Ovary (tissue), 9 donors: ENCODE data around the gene KAT8. TPM values are rescaled to one million over a fixed set of nuclear protein-coding genes. Genes with fewer than 3 reads are reported as not detected.

ENCODE experiments used
- DNase-seq, 5 donors: peaks; one replicate each; pipeline ENCODE4 v3.0.0-alpha.2; 2019 to 2020
- H3K27ac ChIP-seq, 2 donors: fragments of 200-600 bp; one replicate each; pipeline versions ENCODE4 v1.5.1 to v1.8.0; 2019 to 2022
- H3K27me3 ChIP-seq: fragments of 200-600 bp; one replicate; pipeline ENCODE4 v1.8.0; 2022
- H3K36me3 ChIP-seq: fragments of 200-600 bp; sonication (generic); one replicate; pipeline ENCODE4 v1.5.1; 2019
- H3K4me1 ChIP-seq: one replicate; pipeline ENCODE4 v1.8.1; 2013; ENCODE audit warnings: mild to moderate bottlenecking, moderate library complexity; ENCODE audit not compliant: insufficient read depth
- H3K4me3 ChIP-seq: fragments of 200-600 bp; sonication (generic); one replicate; pipeline ENCODE4 v1.5.1; 2017
- H3K9me3 ChIP-seq, 2 donors: fragments of 200-600 bp in 1 of 2; sonication (generic) in 1 of 2; one replicate each; pipeline versions ENCODE4 v1.5.1 to v1.8.1; 2013 to 2019; ENCODE audit warnings: mild to moderate bottlenecking in 1 of 2, moderate library complexity in 1 of 2
- CTCF ChIP-seq, 3 donors: fragments of 450-650 bp in 2 of 3; fragments of 200-600 bp in 1 of 3; IDR thresholded peaks; one replicate each; pipeline versions ENCODE4 v1.5.1 to v1.8.0; 2016 to 2022; ENCODE audit warnings: antibody characterized with exemption in 3 of 3, mild to moderate bottlenecking in 1 of 3
- EP300 ChIP-seq: sonication (generic); formaldehyde crosslinking; IDR thresholded peaks from one replicate; pipeline ENCODE4 v1.6.1; 2017; ENCODE audit warnings: antibody characterized with exemption
- POLR2A ChIP-seq: fragments of 450-650 bp; IDR thresholded peaks from one replicate; pipeline ENCODE4 v1.6.1; 2017; ENCODE audit warnings: antibody characterized with exemption, mild to moderate bottlenecking, moderate library complexity
- WGBS, 3 donors: extraction: QIAGEN DNeasy Blood & Tissue Kit in 1 of 3; methylation state at CpG; one replicate each; pipeline versions ENCODE4 v1.1.5 to v1.1.7; 2013 to 2017; 5-methylcytosine and 5-hydroxymethylcytosine counted together
- intact Hi-C, 4 donors: fragments of 100-400 bp; cut with DNase I; formaldehyde crosslinking; loops; one replicate each; pipeline versions ENCODE4 v1.11.0 to v1.15.1; 2022 to 2023
- polyA plus RNA-seq, 2 donors: library from polyadenylated mRNA; stranded (reverse); fragments of 200-250 nt in 1 of 2; fragments of 350-450 nt in 1 of 2; fragmentation: Illumina TruSeq in 1 of 2; extraction: RNeasy Lipid Tissue Mini Kit (QIAGEN cat#74804) in 1 of 2; gene quantifications; one replicate each; pipeline ENCODE4 v1.2.3, GENCODE V29; 2013 to 2014
- total RNA-seq, 7 donors: library from RNA; depleted of rRNA in 2 of 7; stranded (reverse); fragments of >200 nt in 2 of 7; fragmentation: NEBNext Ultra II Directional in 3 of 7; extraction: Animal tissue kit (Norgen Biotek cat#: 25700) in 3 of 7; gene quantifications; one replicate each; pipeline versions ENCODE4 v1.1.0 to v1.2.4, GENCODE V29; 2016 to 2023
- donor health status: DM: no; HTN: no; CAD: no; lungs with moderate emphysema.
- donor health status: DM: no; HTN: no; CAD: no.
- donor health status: Bipolar disorder and iron deficiency.
- donor health status: DM: yes; HTN: yes; CAD: no.
- donor health status: DM: no; HTN: no; CAD: no.
- donor health status: DM: yes; HTN: yes; CAD: no.

Gene KAT8
- total and polyA plus RNA-seq, 9 donors = 66.4 to 129 (median 88.7) TPM

DNA sequence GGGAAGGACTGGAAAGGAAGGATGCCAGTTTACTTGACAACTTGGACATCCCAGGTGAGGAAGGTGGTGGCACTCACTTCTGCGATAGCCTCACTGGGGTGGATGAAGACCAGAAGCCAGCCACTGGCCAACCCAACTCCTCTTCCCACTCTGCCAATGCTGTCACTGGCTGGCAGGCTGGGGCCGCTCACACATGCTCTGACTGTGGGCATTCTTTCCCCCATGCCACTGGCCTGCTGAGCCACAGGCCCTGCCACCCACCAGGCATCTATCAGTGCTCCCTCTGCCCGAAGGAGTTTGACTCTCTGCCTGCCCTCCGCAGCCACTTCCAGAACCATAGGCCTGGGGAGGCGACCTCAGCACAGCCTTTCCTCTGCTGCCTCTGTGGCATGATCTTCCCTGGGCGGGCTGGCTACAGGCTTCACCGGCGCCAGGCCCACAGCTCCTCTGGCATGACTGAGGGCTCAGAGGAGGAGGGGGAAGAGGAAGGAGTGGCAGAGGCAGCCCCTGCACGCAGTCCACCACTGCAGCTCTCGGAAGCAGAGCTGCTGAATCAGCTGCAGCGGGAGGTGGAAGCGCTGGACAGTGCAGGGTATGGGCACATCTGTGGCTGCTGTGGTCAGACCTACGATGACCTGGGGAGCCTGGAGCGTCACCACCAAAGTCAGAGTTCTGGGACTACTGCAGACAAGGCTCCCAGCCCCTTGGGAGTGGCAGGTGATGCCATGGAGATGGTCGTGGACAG lies 38.7 kb upstream of the KAT8 start:
- no peaks in the 10 kb centered on the region for H3K36me3 ChIP-seq

GRCh38 chr16:31079342-31079944 lies 38.0 kb upstream of the KAT8 start:
- Histone ChIP-seq H3K9me3 (no peaks in the 10 kb centered on the region), H3K27ac (no peak overlapping the region), H3K4me3 (no peak overlapping the region), H3K4me1 (peaks cover 2% of the 10 kb centered on the region), H3K36me3 (no peaks in the 10 kb centered on the region), H3K27me3 (no peaks in the 10 kb centered on the region)
- TF ChIP-seq CTCF (IDR thresholded peaks at IDR 0.05) (no peak), EP300 (no peak), POLR2A (no peak)
- DNase-seq = no peak
- WGBS, 3 donors = 78 to 83% (median 80%) methylated on average over 13 of the region's 13 CpGs
- intact Hi-C loops = no loop called here

More for the DNA sequence above, 38.7 kb upstream of the KAT8 start:
- H3K27me3 ChIP-seq = no peaks in the 10 kb centered on the region
- H3K4me1 ChIP-seq = peaks cover 2% of the 10 kb centered on the region
- H3K27ac ChIP-seq = no peak overlapping the region
- TF ChIP-seq EP300 (no peak), CTCF (IDR thresholded peaks at IDR 0.05) (no peak), POLR2A (no peak)
- WGBS, 3 donors = 88 to 93% (median 92%) methylated on average over 15 of the region's 15 CpGs
- no peaks in the 10 kb centered on the region for H3K9me3 ChIP-seq
- H3K4me3 ChIP-seq = no peak overlapping the region
- no peak for DNase-seq
- intact Hi-C loops = no loop called here

- no peaks in the 10 kb centered on the region for H3K36me3 ChIP-seq
- no peak overlapping the region for H3K4me3 ChIP-seq
- peaks cover 2% of the 10 kb centered on the region for H3K4me1 ChIP-seq
- no peak for DNase-seq
- H3K9me3 ChIP-seq = no peaks in the 10 kb centered on the region
- intact Hi-C loops = loop anchor here in 1 of 4 donors (10.0 kb wide), 1 partner anchor 105 kb away; the partner anchor contains the start of gene FUS
- no peak for TF ChIP-seq POLR2A
- no peak for TF ChIP-seq CTCF (IDR thresholded peaks at IDR 0.05)
- TF ChIP-seq EP300 = no peak
- H3K27me3 ChIP-seq = no peaks in the 10 kb centered on the region
- no peak overlapping the region for H3K27ac ChIP-seq
- 91 to 95% (median 94%) methylated on average over 39 to 40 of the region's 40 CpGs for WGBS, 3 donors
These were observed 37.3 kb upstream of the KAT8 start for GRCh38 chr16:31080035-31080629.

DNA sequence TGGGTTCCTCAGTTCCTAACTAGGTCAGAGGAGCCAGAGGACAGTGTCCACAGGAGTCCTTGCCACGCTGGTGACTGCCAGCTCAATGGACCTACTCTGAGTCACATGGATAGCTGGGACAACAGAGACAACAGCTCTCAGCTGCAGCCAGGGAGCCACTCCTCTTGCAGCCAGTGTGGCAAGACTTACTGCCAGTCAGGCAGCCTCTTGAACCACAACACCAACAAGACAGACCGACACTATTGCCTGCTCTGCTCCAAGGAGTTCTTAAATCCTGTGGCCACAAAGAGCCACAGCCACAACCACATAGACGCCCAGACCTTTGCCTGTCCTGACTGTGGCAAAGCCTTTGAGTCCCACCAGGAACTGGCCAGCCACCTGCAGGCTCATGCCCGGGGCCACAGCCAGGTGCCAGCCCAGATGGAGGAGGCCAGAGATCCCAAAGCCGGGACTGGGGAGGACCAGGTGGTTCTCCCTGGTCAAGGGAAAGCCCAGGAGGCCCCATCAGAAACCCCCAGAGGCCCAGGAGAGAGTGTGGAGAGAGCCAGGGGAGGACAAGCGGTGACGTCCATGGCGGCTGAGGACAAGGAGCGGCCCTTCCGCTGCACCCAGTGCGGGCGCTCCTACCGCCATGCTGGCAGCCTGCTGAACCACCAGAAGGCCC lies 36.6 kb upstream of the KAT8 start:
- no peak for DNase-seq
- 91 to 94% (median 93%) methylated on average over 13 of the region's 13 CpGs for WGBS, 3 donors

More for the DNA sequence above, 36.6 kb upstream of the KAT8 start:
- no peaks in the 10 kb centered on the region for H3K9me3 ChIP-seq
- no peak overlapping the region for H3K27ac ChIP-seq
- no peak for TF ChIP-seq EP300
- TF ChIP-seq CTCF (IDR thresholded peaks at IDR 0.05) = no peak
- TF ChIP-seq POLR2A = no peak
- intact Hi-C loops = loop anchor here in 1 of 4 donors (10.0 kb wide), 1 partner anchor 104 kb away; the partner anchor contains the start of gene FUS
- no peak overlapping the region for H3K4me3 ChIP-seq
- H3K36me3 ChIP-seq = no peaks in the 10 kb centered on the region
- peaks cover 2% of the 10 kb centered on the region for H3K4me1 ChIP-seq
- no peaks in the 10 kb centered on the region for H3K27me3 ChIP-seq
